GM12878 (cell line): ENCODE data around the gene DPH1. TPM values are rescaled to one million over a fixed set of nuclear protein-coding genes. Genes with fewer than 3 reads are reported as not detected.

Experiments used
- ATAC-seq: fragments of 200-7000 bp; cut with Tn5 transposase; 3 replicates; pipeline ENCODE4 v1.9.1; 2020; ENCODE audit warnings: mild to moderate bottlenecking, moderate library complexity
- BruUV-seq: library from RNA; stranded (reverse); fragments of 400-500 nt; replicated peaks from 2 replicates; lab custom pipeline; 2021; lab: Mats Ljungman, UMichigan
- CTCF ChIA-PET: fragments of 300-600 bp; sonication (Branson Sonifier 250); formaldehyde crosslinking; extraction: SDS; loops from one replicate; lab custom pipeline; 2021; ENCODE audit warnings: inconsistent platforms; lab: Yijun Ruan, JAX
- POLR2A ChIA-PET: fragments of 350-600 bp; formaldehyde crosslinking; extraction: SDS; loops from one replicate; lab custom pipeline; 2021; ENCODE audit warnings: inconsistent platforms; lab: Charles Lee
- RAD21 ChIA-PET: fragments of 300-600 bp; sonication (Branson Sonifier 250); formaldehyde crosslinking; loops from one replicate; lab custom pipeline; 2023; ENCODE audit warnings: antibody characterized with exemption; ENCODE audit not compliant: unreplicated experiment; lab: Charles Lee
- SMC1A ChIA-PET: fragments of 300-600 bp; sonication (Branson Sonifier 250); formaldehyde crosslinking; loops from one replicate; lab custom pipeline; 2023; ENCODE audit not compliant: unreplicated experiment, uncharacterized antibody; lab: Charles Lee
- DNase-seq: peaks from one replicate; pipeline ENCODE4 v3.0.0-alpha.2; 2011; ENCODE audit warnings: low read depth, low spot score
- FAIRE-seq: peaks from 3 replicates; lab custom pipeline; 2011; peaks lifted over from hg19 to GRCh38; lab: Jason Lieb, UNC
- H2AFZ ChIP-seq: 2 replicates; pipeline ENCODE4 v1.6.0; 2011; ENCODE audit warnings: low read depth, low read length, control low read depth; ENCODE audit not compliant: control insufficient read depth
- H3K27ac ChIP-seq: 2 replicates; pipeline ENCODE4 v1.5.1; 2011; ENCODE audit warnings: control low read depth; ENCODE audit not compliant: control insufficient read depth, insufficient read depth
- H3K27me3 ChIP-seq, 2 experiments: replicated peaks in 1 of 2; 2 replicates each; pipeline versions ENCODE4 v1.6.0 to v1.6.1; 2011; ENCODE audit warnings: low read length in 1 of 2; ENCODE audit not compliant: control insufficient read depth in 2 of 2, insufficient read depth in 2 of 2
- H3K36me3 ChIP-seq, 2 experiments: 2 replicates each; pipeline ENCODE4 v1.5.1; 2011; ENCODE audit warnings: low read length in 1 of 2; ENCODE audit not compliant: control insufficient read depth in 2 of 2, insufficient read depth in 2 of 2
- H3K4me1 ChIP-seq: 2 replicates; pipeline ENCODE4 v1.6.1; 2011; ENCODE audit warnings: mild to moderate bottlenecking, low read length, moderate library complexity, mixed read lengths; ENCODE audit not compliant: control insufficient read depth, insufficient read depth
- H3K4me2 ChIP-seq: 2 replicates; pipeline ENCODE4 v1.6.0; 2011; ENCODE audit warnings: control low read depth; ENCODE audit not compliant: control insufficient read depth, insufficient read depth
- H3K4me3 ChIP-seq: fragments of 200-600 bp; sonication (generic); 2 replicates; pipeline ENCODE4 v1.5.1; 2016
- H3K79me2 ChIP-seq: 2 replicates; pipeline ENCODE4 v1.6.0; 2011; ENCODE audit warnings: low read length; ENCODE audit not compliant: control insufficient read depth, insufficient read depth
- H3K9ac ChIP-seq: 2 replicates; pipeline ENCODE4 v1.8.0; 2011; ENCODE audit warnings: low read length, control low read depth, mixed read lengths; ENCODE audit not compliant: control insufficient read depth, insufficient read depth
- H3K9me3 ChIP-seq: replicated peaks from 3 replicates; pipeline ENCODE4 v1.5.1; 2011; ENCODE audit warnings: mild to moderate bottlenecking, low read length; ENCODE audit not compliant: control insufficient read depth, insufficient read depth
- H4K20me1 ChIP-seq: 2 replicates; pipeline ENCODE4 v1.6.0; 2011; ENCODE audit not compliant: control insufficient read depth, insufficient read depth
- ATF2 ChIP-seq: IDR thresholded peaks from 2 replicates; pipeline ENCODE4 v1.6.1; 2012; ENCODE audit warnings: low read length, inconsistent platforms
- BCL11A ChIP-seq: IDR thresholded peaks from 2 replicates; pipeline ENCODE4 v1.6.1; 2011; ENCODE audit warnings: low read depth, low read length
- BCL3 ChIP-seq: IDR thresholded peaks from 2 replicates; pipeline ENCODE4 v1.6.1; 2011; ENCODE audit warnings: borderline replicate concordance, low read depth, mild to moderate bottlenecking, moderate library complexity, low read length; ENCODE audit not compliant: insufficient read depth, poor library complexity, severe bottlenecking
- EGR1 ChIP-seq, 2 experiments: IDR thresholded peaks; 1 replicate in 1 of 2; 2 replicates in 1 of 2; pipeline ENCODE4 v1.6.1; 2011 to 2012; ENCODE audit warnings: low read depth in 2 of 2, low read length in 2 of 2, borderline replicate concordance in 1 of 2, mild to moderate bottlenecking in 1 of 2, moderate library complexity in 1 of 2
- HDGF ChIP-seq: fragments of 450-650 bp; IDR thresholded peaks from 2 replicates; pipeline ENCODE4 v1.6.1; 2016; ENCODE audit warnings: antibody characterized with exemption
- NR2C2 ChIP-seq: IDR thresholded peaks from 2 replicates; pipeline ENCODE4 v1.6.1; 2011; ENCODE audit warnings: borderline replicate concordance, low read depth; ENCODE audit not compliant: control insufficient read depth, insufficient read length
- POLR2A ChIP-seq: IDR thresholded peaks from 2 replicates; pipeline ENCODE4 v1.6.1; 2011; ENCODE audit warnings: low read depth, mild to moderate bottlenecking, low read length
- POLR2AphosphoS2 ChIP-seq: IDR thresholded peaks from 2 replicates; pipeline ENCODE4 v1.6.1; 2011; ENCODE audit warnings: low read depth, mild to moderate bottlenecking, low read length, improper control_type of control experiment, moderate library complexity
- POLR2AphosphoS5 ChIP-seq: IDR thresholded peaks from 2 replicates; pipeline ENCODE4 v1.6.1; 2011; ENCODE audit warnings: mild to moderate bottlenecking, low read length, inconsistent platforms
- RUNX3 ChIP-seq: IDR thresholded peaks from 2 replicates; pipeline ENCODE4 v1.6.1; 2012; ENCODE audit warnings: low read length, inconsistent platforms
- SPI1 ChIP-seq: IDR thresholded peaks from 2 replicates; pipeline ENCODE4 v1.6.1; 2011; ENCODE audit warnings: low read depth, mild to moderate bottlenecking, low read length, moderate library complexity, borderline replicate concordance; ENCODE audit not compliant: insufficient read depth
- ZBED1 ChIP-seq: IDR thresholded peaks from 2 replicates; pipeline ENCODE4 v1.6.1; 2016; ENCODE audit warnings: borderline replicate concordance
- WGBS: methylation state at CpG from one replicate; pipeline ENCODE4 v1.1.6; 2016; ENCODE audit warnings: low lambda C conversion rate; ENCODE audit not compliant: insufficient replicate concordance, insufficient coverage; ENCODE audit errors: missing lambda C conversion rate; 5-methylcytosine and 5-hydroxymethylcytosine counted together
- in situ Hi-C: fragments of 300-500 bp; cut with MboI; formaldehyde crosslinking; loops from 9 replicates; pipeline ENCODE4 v1.14.3; 2018; ENCODE audit warnings: mixed read lengths
- intact Hi-C: fragments of 100-400 bp; cut with micrococcal nuclease; formaldehyde crosslinking; loops from one replicate; pipeline ENCODE4 v1.14.2; 2022; ENCODE audit not compliant: unreplicated experiment
- polyA plus RNA-seq, 11 experiments: library from polyadenylated mRNA; depleted of rRNA in 4 of 11; unstranded in 6 of 11; stranded (reverse) in 5 of 11; fragments of >200 nt; fragmentation: Nextera tagmentation in 4 of 11; fragmentation: Illumina TruSeq in 1 of 11; extraction: Ambion mirVana in 4 of 11; extraction: Trizol in 1 of 11; gene quantifications; 1 replicate in 1 of 11; 2 replicates in 10 of 11; pipeline versions ENCODE4 v1.2.1 to v1.2.3, GENCODE V29; 2011 to 2016; ENCODE audit warnings: inconsistent platforms in 2 of 11, missing spikeins in 2 of 11, low read depth in 1 of 11
- total RNA-seq, 4 experiments: library from RNA; depleted of rRNA in 3 of 4; stranded (reverse); fragments of >200 nt in 3 of 4; fragmentation: Illumina TruSeq in 1 of 4; extraction: Trizol in 1 of 4; gene quantifications; 2 replicates each; pipeline versions ENCODE4 v1.2.1 to v1.2.3, GENCODE V29; 2013 to 2021

Gene DPH1
- total and polyA plus RNA-seq, 10 of the 15 experiments (the other 5 are each of a cell fraction or from before 2014, with no cell fraction given) = 0.29 to 33.6 (median 20.2) TPM

GRCh38 chr17:2062571-2063183 lies 32.7 kb downstream of the DPH1 start:
- FAIRE-seq (no peak), ATAC-seq (no peak), DNase-seq (no peak)
- BruUV-seq = no TSS peak
- ChIA-PET SMC1A (interaction anchor here (1.2 to 3.9 kb wide), 3 partner anchors 26 to 183 kb away, joined by 3 to 27 read pairs (median 20); no protein-coding TSS in a partner anchor), POLR2A (interaction anchor here (12.5 kb wide), 1 partner anchor 25 kb away, joined by 148 read pairs; no protein-coding TSS in a partner anchor), RAD21 (interaction anchor here (0.9 kb wide), 1 partner anchor 28 kb away, joined by 4 read pairs; no protein-coding TSS in a partner anchor), CTCF (no interaction called here)
- Histone ChIP-seq H3K27ac (no peak overlapping the region; the same call in 1 of the 2 replicates), H3K4me2 (no peak overlapping the region), H3K4me3 (no peak overlapping the region), H3K27me3 (no peaks in the 10 kb centered on the region), H3K9me3 (no peaks in the 10 kb centered on the region; the same call in 2 of the 3 replicates), H3K79me2 (peaks cover 27% of the 10 kb centered on the region), H3K9ac (no peak overlapping the region), H3K36me3 (peaks cover 25 to 27% of the 10 kb centered on the region in 2 experiments), H3K4me1 (peaks cover 45% of the 10 kb centered on the region), H4K20me1 (no peaks in the 10 kb centered on the region), H2AFZ (no peak overlapping the region)
- TF ChIP-seq ATF2 = no peak
- TF ChIP-seq ZBED1 = peak; percentile 66; the same call in 1 of the 2 replicates
- TF ChIP-seq POLR2A = peak; percentile 81
- TF ChIP-seq POLR2AphosphoS5 = peak; percentile 64
- TF ChIP-seq NR2C2 = no peak
- TF ChIP-seq BCL11A = 0 out of 2 replicates have a peak, but pooled peaks have one; percentile 2
- TF ChIP-seq RUNX3 = no peak
- TF ChIP-seq BCL3 = peak; percentile 78
- TF ChIP-seq EGR1 (IDR thresholded peaks at IDR 0.05; ENCODE audit: borderline replicate concordance in 1 of 2, low read depth in 2 of 2, low read length in 2 of 2) = peak in 1 of 2 experiments; percentile 9; a peak in 1 of 3 replicates
- 0 out of 2 replicates have a peak, but pooled peaks have one; percentile 62 for TF ChIP-seq HDGF
- TF ChIP-seq SPI1 = no peak
- 0 out of 2 replicates have a peak, but pooled peaks have one; percentile 7 for TF ChIP-seq POLR2AphosphoS2
- intact Hi-C loops (no loop called here), in situ Hi-C loops (loop anchor here (10.0 kb wide), 1 partner anchor 182 kb away; no protein-coding TSS in a partner anchor)
- 65% methylated on average over 10 of the region's 11 CpGs for WGBS
